Endothelial cell of umbilical vein (primary cell): ENCODE results near the gene AKT1. TPM values are rescaled to one million over a fixed set of nuclear protein-coding genes. Genes with fewer than 3 reads are reported as not detected.
A peak's percentile ranks its signal among the peaks of the same experiment; 100 is the strongest.

Experiments
- BruUV-seq: library from RNA; stranded (reverse); fragments of 400-500 nt; replicated peaks from 2 replicates; lab custom pipeline; 2021; lab: Mats Ljungman, UMichigan
- CTCF ChIA-PET: fragments of 300-600, 350-600 bp; sonication (Branson Sonifier 250); formaldehyde crosslinking; loops from one replicate; lab custom pipeline; 2021; ENCODE audit warnings: antibody characterized with exemption, inconsistent platforms; lab: Charles Lee
- POLR2A ChIA-PET: fragments of 300-600, 350-600 bp; sonication (Branson Sonifier 250); formaldehyde crosslinking; loops from one replicate; lab custom pipeline; 2021; ENCODE audit warnings: antibody characterized with exemption, inconsistent platforms; lab: Charles Lee
- DNase-seq: peaks from one replicate; pipeline ENCODE4 v3.0.0-alpha.2; 2011; ENCODE audit warnings: low read depth, low spot score
- FAIRE-seq: peaks from 2 replicates; lab custom pipeline; 2011; peaks lifted over from hg19 to GRCh38; lab: Jason Lieb, UNC
- H2AFZ ChIP-seq: 2 replicates; pipeline ENCODE4 v1.6.0; 2012; ENCODE audit warnings: low read depth, low read length, control low read depth, inconsistent platforms
- H3K27ac ChIP-seq: 2 replicates; pipeline ENCODE4 v1.5.1; 2011; ENCODE audit warnings: low read depth, mild to moderate bottlenecking, control low read depth, low read length, moderate library complexity; ENCODE audit not compliant: insufficient read depth
- H3K27me3 ChIP-seq, 2 experiments: 2 replicates each; pipeline versions ENCODE4 v1.6.0 to v1.6.1; 2011; ENCODE audit warnings: low read length in 2 of 2, mixed read lengths in 1 of 2; ENCODE audit not compliant: control insufficient read depth in 2 of 2, insufficient read depth in 2 of 2
- H3K36me3 ChIP-seq, 2 experiments: 2 replicates in 1 of 2; 3 replicates in 1 of 2; pipeline ENCODE4 v1.5.1; 2011; ENCODE audit warnings: low read length in 2 of 2, mild to moderate bottlenecking in 1 of 2, moderate library complexity in 1 of 2; ENCODE audit not compliant: control insufficient read depth in 2 of 2, insufficient read depth in 2 of 2; ENCODE audit errors: extremely low read depth in 1 of 2
- H3K4me1 ChIP-seq: 3 replicates; pipeline ENCODE4 v1.5.1; 2011; ENCODE audit warnings: mild to moderate bottlenecking, low read length; ENCODE audit not compliant: control insufficient read depth, insufficient read depth; ENCODE audit errors: extremely low read depth
- H3K4me2 ChIP-seq: 2 replicates; pipeline ENCODE4 v1.6.1; 2011; ENCODE audit warnings: low read length, control low read depth, mixed read lengths; ENCODE audit not compliant: insufficient read depth
- H3K4me3 ChIP-seq, 3 experiments: fragments of 200-600 bp in 1 of 3; sonication (generic), shearing (Covaris generic) in 1 of 3; replicated peaks in 1 of 3; 2 replicates each; pipeline ENCODE4 v1.5.1; 2011 to 2016; ENCODE audit warnings: control low read depth in 3 of 3, low read length in 3 of 3, mild to moderate bottlenecking in 2 of 3, inconsistent platforms in 1 of 3, low read depth in 1 of 3, moderate library complexity in 1 of 3; ENCODE audit not compliant: insufficient read depth in 1 of 3
- H3K79me2 ChIP-seq: 2 replicates; pipeline ENCODE4 v1.6.0; 2012; ENCODE audit warnings: low read length, inconsistent platforms; ENCODE audit not compliant: control insufficient read depth, insufficient read depth
- H3K9ac ChIP-seq: replicated peaks from 2 replicates; pipeline ENCODE3; 2011; ENCODE audit warnings: low read length, control low read depth; ENCODE audit not compliant: insufficient read depth; ENCODE audit errors: extremely low read depth
- H3K9me1 ChIP-seq: replicated peaks from 3 replicates; pipeline ENCODE4 v1.6.0; 2011; ENCODE audit warnings: mild to moderate bottlenecking, low read length; ENCODE audit not compliant: control insufficient read depth, insufficient read depth; ENCODE audit errors: extremely low read depth
- H3K9me3 ChIP-seq: replicated peaks from 2 replicates; pipeline ENCODE4 v1.5.1; 2012; ENCODE audit warnings: low read length, inconsistent platforms; ENCODE audit not compliant: control insufficient read depth, insufficient read depth
- H4K20me1 ChIP-seq: replicated peaks from 2 replicates; pipeline ENCODE3; 2011; ENCODE audit warnings: mild to moderate bottlenecking, low read length; ENCODE audit not compliant: control insufficient read depth, insufficient read depth; ENCODE audit errors: extremely low read depth
- GATA2 ChIP-seq: IDR thresholded peaks from 2 replicates; pipeline ENCODE4 v1.7.0; 2011; ENCODE audit warnings: low read depth, mild to moderate bottlenecking, moderate library complexity, mixed read lengths, low read length; ENCODE audit not compliant: insufficient read length, insufficient read depth
- POLR2AphosphoS5 ChIP-seq: IDR thresholded peaks from 2 replicates; pipeline ENCODE4 v1.6.1; 2012; ENCODE audit warnings: low read depth, mild to moderate bottlenecking, control low read depth, low read length, moderate library complexity; ENCODE audit not compliant: insufficient read depth
- dilution Hi-C: fragments of 300-500 bp; cut with MboI; formaldehyde crosslinking; loops from one replicate; pipeline ENCODE4 v1.15.0; 2019; ENCODE audit warnings: low sequenced_read_pairs; ENCODE audit not compliant: extremely low pct_ligation_motif_present
- intact Hi-C: fragments of 100-400 bp; cut with micrococcal nuclease; formaldehyde crosslinking; loops from one replicate; pipeline ENCODE4 v1.10.0; 2022
- polyA plus RNA-seq, 4 experiments: library from polyadenylated mRNA; depleted of rRNA in 3 of 4; stranded (reverse) in 3 of 4; unstranded in 1 of 4; fragments of >200 nt; gene quantifications; 2 replicates each; pipeline versions ENCODE4 v1.2.1 to v1.2.3, GENCODE V29; 2011 to 2012; ENCODE audit warnings: missing spikeins in 1 of 4
- total RNA-seq: library from RNA; stranded (reverse); gene quantifications from 2 replicates; pipeline ENCODE4 v1.2.3, GENCODE V29; 2021
- TF ChIP-seq, protein P1 (sequence below), 2 donors: IDR thresholded peaks; 1 replicate in 1 of 2; 2 replicates in 1 of 2; pipeline ENCODE4 v1.5.1; 2011; ENCODE audit warnings: low read length in 2 of 2, mild to moderate bottlenecking in 2 of 2, moderate library complexity in 2 of 2, control low read depth in 1 of 2, inconsistent platforms in 1 of 2, low read depth in 1 of 2; ENCODE audit not compliant: insufficient read depth in 1 of 2; ENCODE audit errors: extremely low read depth in 1 of 2
- TF ChIP-seq, protein P2 (sequence below): IDR thresholded peaks from 2 replicates; pipeline ENCODE4 v1.6.1; 2011; ENCODE audit not compliant: insufficient read depth, insufficient read length

Gene AKT1
- total and polyA plus RNA-seq, 2 donors (not counting 3 experiments of a cell fraction or from before 2014, with no cell fraction given): 177 to 191 TPM

DNA sequence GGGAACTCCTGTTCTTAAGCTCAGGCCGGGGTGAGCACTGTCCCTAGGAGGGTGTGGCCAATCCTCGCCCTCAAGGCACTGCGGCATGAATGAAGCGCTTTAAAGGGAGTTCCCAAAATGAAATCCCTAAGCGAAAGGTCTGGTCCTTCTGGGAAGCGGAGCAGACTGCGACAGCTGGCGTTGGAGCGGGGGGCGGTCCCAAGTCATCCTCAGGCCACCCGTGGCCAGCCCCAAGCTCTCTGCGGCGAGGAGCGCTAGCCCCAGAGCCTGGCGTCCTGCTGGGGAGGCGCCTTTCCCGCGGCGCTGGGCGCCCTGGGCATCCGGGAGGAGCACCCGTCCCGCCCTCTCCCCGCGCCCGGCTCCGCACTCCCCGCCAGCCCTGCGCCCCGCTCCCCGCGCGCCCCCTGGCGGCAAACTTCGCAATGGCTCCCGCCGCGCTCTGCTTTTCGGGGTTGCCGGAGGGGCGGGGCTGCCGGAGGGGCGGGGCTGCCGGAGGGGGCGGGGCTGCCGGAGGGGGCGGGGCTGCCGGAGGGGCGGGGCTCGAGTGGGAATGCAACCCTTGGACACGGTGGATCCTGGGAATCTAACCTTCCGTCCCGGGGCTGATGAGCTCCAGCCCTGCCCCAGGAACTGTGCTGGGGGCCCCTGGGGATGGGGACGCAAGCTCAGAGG, 30.8 kb upstream of the AKT1 start:
- H3K4me3 ChIP-seq: peak overlapping the region; percentile 53 to 82 (median 64)
- no peak overlapping the region for H3K27ac ChIP-seq
- POLR2A ChIA-PET: no interaction called here
- no peaks in the 10 kb centered on the region for H3K9me3 ChIP-seq
- no peaks in the 10 kb centered on the region for H3K9me1 ChIP-seq
- TF ChIP-seq GATA2 (no peak), POLR2AphosphoS5 (peak; percentile 24)
- TF ChIP-seq, protein P1, sequence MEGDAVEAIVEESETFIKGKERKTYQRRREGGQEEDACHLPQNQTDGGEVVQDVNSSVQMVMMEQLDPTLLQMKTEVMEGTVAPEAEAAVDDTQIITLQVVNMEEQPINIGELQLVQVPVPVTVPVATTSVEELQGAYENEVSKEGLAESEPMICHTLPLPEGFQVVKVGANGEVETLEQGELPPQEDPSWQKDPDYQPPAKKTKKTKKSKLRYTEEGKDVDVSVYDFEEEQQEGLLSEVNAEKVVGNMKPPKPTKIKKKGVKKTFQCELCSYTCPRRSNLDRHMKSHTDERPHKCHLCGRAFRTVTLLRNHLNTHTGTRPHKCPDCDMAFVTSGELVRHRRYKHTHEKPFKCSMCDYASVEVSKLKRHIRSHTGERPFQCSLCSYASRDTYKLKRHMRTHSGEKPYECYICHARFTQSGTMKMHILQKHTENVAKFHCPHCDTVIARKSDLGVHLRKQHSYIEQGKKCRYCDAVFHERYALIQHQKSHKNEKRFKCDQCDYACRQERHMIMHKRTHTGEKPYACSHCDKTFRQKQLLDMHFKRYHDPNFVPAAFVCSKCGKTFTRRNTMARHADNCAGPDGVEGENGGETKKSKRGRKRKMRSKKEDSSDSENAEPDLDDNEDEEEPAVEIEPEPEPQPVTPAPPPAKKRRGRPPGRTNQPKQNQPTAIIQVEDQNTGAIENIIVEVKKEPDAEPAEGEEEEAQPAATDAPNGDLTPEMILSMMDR (IDR thresholded peaks at IDR 0.05; ENCODE audit: extremely low read depth in 1 of 2, insufficient read depth in 1 of 2, low read depth in 1 of 2, low read length in 2 of 2): peak; percentile 40 to 59
- TF ChIP-seq, protein P2, sequence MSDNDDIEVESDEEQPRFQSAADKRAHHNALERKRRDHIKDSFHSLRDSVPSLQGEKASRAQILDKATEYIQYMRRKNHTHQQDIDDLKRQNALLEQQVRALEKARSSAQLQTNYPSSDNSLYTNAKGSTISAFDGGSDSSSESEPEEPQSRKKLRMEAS: no peak
- peak overlapping the region; percentile 36 for H3K9ac ChIP-seq
- H2AFZ ChIP-seq: peak overlapping the region; percentile 99
- DNase-seq (peak; percentile 69), FAIRE-seq (peak; percentile 69)
- H3K79me2 ChIP-seq: no peaks in the 10 kb centered on the region
- no TSS peak for BruUV-seq
- CTCF ChIA-PET: interaction anchor here (0.6 to 3.9 kb wide), 26 partner anchors 9 to 264 kb away, joined by 3 to 117 read pairs (median 3); partner anchors contain the start of genes CEP170B, SIVA1 and ZBTB42
- H4K20me1 ChIP-seq: no peaks in the 10 kb centered on the region
- H3K4me1 ChIP-seq: peaks cover 10% of the 10 kb centered on the region
- H3K4me2 ChIP-seq: peak overlapping the region; percentile 94
- intact Hi-C loops: loop anchor here (1.0 to 5.0 kb wide), 4 partner anchors 32 to 74 kb away; partner anchors contain the start of genes AKT1, CEP170B and SIVA1
- no peaks in the 10 kb centered on the region for H3K27me3 ChIP-seq
- dilution Hi-C loops: no loop called here
- no peaks in the 10 kb centered on the region for H3K36me3 ChIP-seq
